Placental pericyte (primary cell): ENCODE data around the gene SLC35E2B. TPM values are rescaled to one million over a fixed set of nuclear protein-coding genes. Genes with fewer than 3 reads are reported as not detected.

Experiments used
- total RNA-seq: library from RNA; depleted of rRNA; stranded (reverse); fragments of >200 nt; gene quantifications from 2 replicates; pipeline ENCODE4 v1.2.3, GENCODE V29; 2012

Gene SLC35E2B
- 41.1 and 51.4 TPM in 2 replicates for total RNA-seq

GRCh38 chr1:1692714-1693647 is at the start of gene SLC35E2B:
SLC35E2B (minus strand) TSS chr1:1692795; CDS start chr1:1676699, 16,096 bp downstream.

GRCh38 chr1:1724035-1724864 is 31.7 kb upstream of the SLC35E2B start, which contains the start of gene CDK11A:
CDK11A (minus strand) TSS chr1:1724357; CDS start chr1:1722818, 1,539 bp downstream.

GRCh38 chr1:1658583-1659549 is 33.7 kb downstream of the SLC35E2B start, which contains the start of gene CDK11B:
CDK11B (minus strand) TSS chr1:1659004; CDS start chr1:1657485, 1,519 bp downstream.

DNA sequence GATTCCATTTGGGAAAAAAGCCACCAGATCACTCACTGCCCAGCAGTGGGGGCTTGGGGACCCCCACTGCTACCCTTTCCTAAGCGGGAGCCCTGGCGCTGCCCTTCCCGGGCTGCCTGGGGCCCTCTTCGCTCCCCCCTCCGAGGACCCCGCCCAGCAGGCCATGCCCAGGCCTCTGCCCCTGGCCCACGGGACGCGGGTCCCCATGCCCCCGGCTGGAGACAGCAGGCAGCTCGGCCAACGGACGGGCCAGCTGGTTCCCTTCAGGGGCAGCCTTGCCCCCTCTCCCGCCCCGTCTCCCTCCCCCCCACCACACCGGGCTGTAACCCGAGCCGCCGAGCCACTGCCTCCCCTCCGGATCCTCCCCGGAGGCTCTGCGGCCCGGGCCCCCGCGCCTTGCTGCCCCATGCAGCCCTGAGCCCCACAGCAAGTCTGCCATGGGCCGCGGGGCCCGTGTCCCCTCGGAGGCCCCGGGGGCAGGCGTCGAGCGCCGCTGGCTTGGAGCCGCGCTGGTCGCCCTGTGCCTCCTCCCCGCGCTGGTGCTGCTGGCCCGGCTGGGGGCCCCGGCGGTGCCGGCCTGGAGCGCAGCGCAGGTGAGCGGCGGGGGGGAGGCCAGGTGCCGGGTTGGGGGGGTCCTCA is 60.7 kb downstream of the SLC35E2B start, which contains the start of gene MMP23B:
Gene MMP23B, plus strand, starts transcription at position 392 of the 639 bp plus-strand sequence. Its CDS starts 46 bp downstream, at position 438.

DNA sequence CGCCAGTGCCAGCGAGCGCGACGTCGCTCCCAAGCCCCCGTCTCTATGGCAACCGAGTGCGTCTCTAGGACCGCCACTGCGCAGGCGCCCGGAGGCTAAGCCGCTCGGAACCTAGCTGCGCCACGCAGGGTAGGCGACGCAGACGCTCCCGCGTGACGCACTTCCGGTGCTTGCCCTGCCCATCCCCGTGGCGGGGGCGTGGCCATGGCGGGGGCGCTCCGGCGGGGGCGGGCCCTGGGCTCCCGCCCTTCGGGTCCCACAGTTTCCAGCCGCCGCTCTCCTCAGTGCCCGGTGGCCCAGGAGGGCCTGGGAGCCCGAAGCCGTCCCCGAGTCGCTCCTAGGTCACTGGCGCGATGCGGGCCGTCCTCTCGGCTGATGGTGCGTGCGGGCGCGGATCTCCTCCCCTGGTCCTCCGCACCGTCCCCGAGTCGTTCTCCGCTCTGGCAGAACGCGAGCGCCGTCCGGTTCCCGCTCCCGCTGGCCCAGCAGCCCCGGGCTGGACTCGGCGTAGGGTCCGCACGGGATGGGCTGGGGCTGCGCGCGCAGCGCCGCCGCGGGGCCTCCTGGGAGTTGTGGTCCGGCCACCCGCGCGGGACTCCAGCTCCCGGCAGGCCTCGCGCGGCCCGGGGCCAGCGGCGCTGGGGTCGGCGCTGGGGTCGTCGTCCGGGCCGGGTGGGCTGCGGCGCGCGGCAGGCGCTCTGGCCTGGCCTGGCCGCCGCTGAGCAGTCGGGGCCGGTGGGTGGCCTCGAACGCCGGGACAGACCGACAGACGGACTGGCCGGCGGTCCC is 77.1 kb downstream of the SLC35E2B start, which contains the start of gene MIB2:
Gene MIB2, plus strand, starts transcription at position 245 of the 789 bp plus-strand sequence. CDS start 7,953 bp downstream, outside the sequence.

Other genes starting within 250 kb of the SLC35E2B start
- under 0.01 TPM in 1 of 2 replicates, not detected in the other for gene ATAD3C, start 243.1 kb downstream of the SLC35E2B start, total RNA-seq
- 26.9 and 34.1 TPM in 2 replicates for gene ATAD3B, start 221.0 kb downstream of the SLC35E2B start, total RNA-seq
- 47.1 and 78.2 TPM in 2 replicates for gene ATAD3A, start 180.6 kb downstream of the SLC35E2B start, total RNA-seq
- gene TMEM240, start 152.2 kb downstream of the SLC35E2B start, total RNA-seq, result 4.4 and 4.8 TPM in 2 replicates
- gene SSU72, start 117.9 kb downstream of the SLC35E2B start, total RNA-seq, result 91.5 and 111 TPM in 2 replicates
- 3.4 and 3.5 TPM in 2 replicates for gene FNDC10, start 92.7 kb downstream of the SLC35E2B start, total RNA-seq
- gene MIB2, start 77.3 kb downstream of the SLC35E2B start, total RNA-seq, result 39.1 and 94.3 TPM in 2 replicates
- 8.4 and 12.9 TPM in 2 replicates for gene MMP23B, start 60.6 kb downstream of the SLC35E2B start, total RNA-seq
- 9.2 and 9.8 TPM in 2 replicates for gene CDK11B, start 33.8 kb downstream of the SLC35E2B start, total RNA-seq
- gene CDK11A, start 31.6 kb upstream of the SLC35E2B start, total RNA-seq, result 17.1 and 21.5 TPM in 2 replicates
- 58.9 and 65.0 TPM in 2 replicates for gene NADK, start 85.7 kb upstream of the SLC35E2B start, total RNA-seq
- 137 and 170 TPM in 2 replicates for gene GNB1, start 198.3 kb upstream of the SLC35E2B start, total RNA-seq
- 0.14 and 0.66 TPM in 2 replicates for gene CALML6, start 222.5 kb upstream of the SLC35E2B start, total RNA-seq
- 0.43 and 0.44 TPM in 2 replicates for gene TMEM52, start 226.5 kb upstream of the SLC35E2B start, total RNA-seq